DMS 273 treated with DMSO at 0.1 percent for 48 hours (cell line): ENCODE data around the gene TRUB1.
"Not testable (repeated sequence)": the region's sequence is repeated elsewhere in the genome, so short reads cannot be mapped to it uniquely, and the experiment has no call there.

Source experiments
- DNase-seq: peaks from one replicate; lab custom pipeline; 2025; lab: John Stamatoyannopoulos, UW

Gene TRUB1

DNA sequence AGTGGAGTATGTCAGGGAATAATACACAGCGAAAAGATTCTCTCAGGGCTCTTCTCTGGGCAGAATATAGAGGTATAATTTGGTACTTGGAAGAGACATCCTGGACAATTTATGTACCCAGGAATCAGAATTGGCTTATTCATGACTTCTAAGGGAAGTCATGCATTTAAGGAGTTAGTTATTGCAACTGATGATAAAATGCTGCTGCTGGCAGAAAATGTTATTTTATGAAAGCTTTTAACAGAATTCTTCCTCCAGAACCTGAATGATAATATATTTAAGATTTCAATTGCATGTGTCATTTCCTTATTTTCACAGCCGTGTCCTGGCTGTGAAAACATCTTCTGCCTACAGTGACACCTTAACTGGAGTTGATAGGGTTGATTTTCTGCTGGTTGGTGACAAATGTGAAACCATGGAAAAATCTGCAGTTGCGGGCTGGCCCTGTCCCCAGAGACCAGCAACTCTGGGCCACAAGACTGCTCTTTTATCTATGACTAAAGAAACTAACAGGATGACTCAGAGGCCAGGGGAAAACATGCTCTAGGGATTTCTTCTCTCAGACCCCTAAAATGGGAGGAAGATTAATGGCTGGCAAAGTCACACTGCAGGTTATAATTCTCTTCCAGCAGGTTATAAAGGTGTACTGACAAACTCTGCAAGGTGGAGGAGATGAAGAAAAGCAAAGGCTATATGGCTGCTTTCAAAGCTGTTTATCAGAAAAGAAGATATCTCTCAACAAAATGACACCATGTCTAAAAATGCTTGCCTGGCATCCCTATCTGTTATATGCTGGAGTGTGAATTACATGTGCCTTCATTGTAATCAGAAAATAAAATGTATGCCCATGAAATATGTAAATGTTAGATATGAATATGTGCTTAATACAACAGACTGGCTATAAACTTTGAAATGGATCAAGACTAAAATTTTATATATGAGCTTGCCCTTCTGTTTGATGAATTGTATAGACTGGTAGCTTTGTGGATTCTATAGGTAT is 12.1 kb upstream of the TRUB1 start:
- DNase-seq = no peak

DNA sequence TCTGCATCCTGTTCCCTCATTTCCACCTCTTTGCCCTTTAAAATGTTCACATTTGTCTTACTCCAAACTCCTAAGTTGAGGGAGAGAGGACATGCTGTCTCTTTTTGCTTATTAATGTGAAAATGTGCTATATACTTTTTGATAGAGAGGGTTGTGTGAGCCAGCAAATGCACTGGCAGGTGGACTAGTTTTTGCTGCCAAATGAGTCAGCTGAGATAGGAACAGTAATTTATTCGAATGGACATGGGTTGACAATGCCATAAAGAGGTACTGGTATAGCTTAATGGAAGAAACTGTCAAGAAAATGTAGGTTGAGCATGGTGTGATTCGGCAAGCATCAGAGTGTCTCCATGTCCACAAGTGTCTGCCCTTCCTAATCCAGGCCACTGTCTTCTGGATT is 9.2 kb upstream of the TRUB1 start:
- no peak for DNase-seq

DNA sequence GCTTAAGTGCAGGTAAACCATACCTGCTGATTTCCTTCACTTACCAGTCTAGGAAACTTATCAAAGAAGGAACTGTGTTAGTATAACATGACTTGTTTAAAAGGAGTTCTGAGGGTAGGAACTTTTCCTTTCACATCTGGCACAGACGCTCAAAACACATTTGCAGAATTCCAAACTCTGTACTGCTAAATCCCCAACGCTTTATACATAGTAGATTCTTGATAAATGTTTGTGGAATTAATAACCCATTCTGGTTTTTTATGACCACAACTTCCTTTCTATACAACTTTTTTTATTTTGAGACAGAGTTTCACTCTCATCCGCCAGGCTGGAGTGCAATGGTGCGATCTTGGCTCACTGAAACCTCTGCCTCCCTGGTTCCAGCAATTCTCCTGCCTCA is 7.7 kb upstream of the TRUB1 start:
- DNase-seq = no peak

DNA sequence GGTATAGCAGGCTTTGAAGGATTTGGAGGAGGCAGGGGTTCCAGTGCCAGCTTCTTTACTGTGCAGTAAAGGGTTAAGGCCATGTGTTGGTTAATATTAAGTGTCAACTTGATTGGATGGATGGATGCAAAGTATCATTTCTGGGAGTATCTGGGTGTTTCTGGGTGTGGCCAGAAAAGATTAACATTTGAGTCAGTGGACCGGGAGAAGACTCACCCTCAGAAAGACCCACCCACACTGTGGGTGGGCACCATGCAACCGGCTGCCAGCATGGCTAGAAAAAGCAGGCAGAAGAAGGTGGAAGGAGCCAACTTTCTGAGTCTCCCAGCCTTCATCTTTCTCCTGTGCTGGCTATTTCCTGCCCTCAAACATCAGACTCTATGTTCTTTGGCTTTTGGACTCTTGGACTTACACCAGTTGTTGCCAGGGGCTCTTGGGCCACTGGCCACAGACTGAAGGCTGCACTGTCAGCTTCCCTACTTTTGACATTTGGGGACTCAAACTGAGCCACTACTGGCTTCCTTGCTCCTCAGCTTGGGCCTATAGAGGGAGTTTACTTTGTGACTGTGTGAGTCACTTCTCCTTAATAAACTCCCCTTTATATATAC is 6.8 kb upstream of the TRUB1 start:
- no peak for DNase-seq

DNA sequence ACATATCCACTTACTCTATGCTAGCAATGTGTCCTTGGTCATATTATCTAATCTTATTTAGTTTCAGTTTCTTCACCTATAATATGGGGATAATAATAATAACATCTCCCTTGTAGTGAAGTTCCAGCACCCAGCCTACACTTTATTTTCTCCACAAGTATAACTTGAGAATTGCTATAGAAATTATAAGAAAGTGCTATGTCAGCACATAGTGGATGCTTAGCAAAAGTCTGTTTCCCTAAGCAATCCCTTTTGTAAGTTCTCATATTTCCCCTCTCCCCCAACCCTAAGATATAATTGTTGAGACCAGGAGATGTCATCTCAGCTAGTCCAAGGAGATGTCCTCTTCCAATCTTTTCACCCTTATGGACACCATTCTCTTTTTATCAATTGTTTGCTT is 5.8 kb upstream of the TRUB1 start:
- DNase-seq = no peak

DNA sequence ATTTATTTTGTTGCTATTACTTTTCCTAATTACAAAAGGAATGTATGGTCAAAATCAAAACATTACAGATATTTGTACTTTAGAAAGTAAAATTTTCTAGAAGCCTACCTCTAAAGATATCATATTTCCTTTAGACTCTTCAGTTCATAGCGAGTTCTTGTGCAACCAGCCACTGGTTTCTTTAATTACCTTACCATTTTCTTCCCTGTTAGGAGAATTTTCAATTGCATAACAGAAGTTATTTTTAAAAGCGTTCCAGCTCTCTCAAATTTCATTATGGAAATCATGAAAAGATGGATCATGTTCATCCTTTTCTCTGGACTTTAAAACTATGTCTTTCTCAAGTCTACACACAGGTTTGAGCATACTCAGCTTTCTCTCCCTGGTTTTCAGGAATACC is 5.0 kb upstream of the TRUB1 start:
- DNase-seq = no peak

DNA sequence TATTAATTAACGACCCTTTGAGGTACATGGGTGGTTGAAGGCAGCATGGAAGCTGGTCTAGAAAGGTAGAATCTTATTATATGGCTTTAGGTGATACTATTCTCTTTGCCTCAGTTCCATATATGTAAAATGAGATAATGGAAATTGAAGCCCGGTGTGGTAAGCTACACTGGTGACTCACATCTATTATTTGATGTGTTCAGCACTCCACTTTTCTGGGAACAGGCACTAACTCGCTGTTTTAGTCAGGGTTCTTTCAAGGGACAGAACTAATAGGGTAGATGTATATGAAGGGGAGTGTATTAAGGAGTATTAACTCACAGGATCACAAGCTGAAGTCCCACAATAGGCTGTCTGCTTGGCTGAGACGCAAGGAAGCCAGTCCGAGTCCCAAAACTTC is 4.4 kb upstream of the TRUB1 start:
- DNase-seq = no peak

DNA sequence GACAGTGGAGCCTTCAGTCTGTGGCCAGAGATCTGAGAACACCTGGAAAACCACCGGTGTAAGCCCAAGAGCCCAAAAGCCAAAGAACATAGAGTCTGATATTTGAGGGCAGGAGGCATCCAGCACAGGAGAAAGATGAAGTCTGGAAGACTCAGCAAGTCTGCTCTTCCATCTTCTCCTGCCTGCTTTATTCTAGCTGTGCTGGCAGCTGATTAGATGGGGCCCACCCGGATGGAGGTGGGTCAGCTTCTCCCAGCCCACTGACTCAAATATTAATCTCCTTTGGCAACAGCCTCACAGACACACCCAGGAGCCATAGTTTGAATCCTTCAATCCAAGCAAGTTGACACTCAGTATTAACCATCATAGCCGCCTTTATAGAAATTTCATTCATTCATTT is 4.0 kb upstream of the TRUB1 start:
- DNase-seq = not testable (repeated sequence)

DNA sequence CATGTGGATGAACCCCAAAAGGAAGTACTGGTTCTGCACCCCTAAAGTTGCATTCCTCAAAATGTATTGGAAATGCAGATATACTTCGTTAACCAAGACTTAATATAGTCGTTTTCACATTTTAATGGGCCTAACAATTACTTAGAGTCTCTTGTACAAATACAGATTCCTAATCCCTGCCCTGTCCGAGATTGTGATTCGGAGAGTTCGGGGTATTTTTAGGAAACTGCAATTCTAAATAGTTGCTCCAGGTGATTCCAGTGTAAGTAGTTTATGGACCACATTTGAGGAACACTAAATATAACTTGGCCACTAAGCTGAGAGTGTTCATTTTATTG is 830 bp downstream of the TRUB1 start:
- no peak for DNase-seq

DNA sequence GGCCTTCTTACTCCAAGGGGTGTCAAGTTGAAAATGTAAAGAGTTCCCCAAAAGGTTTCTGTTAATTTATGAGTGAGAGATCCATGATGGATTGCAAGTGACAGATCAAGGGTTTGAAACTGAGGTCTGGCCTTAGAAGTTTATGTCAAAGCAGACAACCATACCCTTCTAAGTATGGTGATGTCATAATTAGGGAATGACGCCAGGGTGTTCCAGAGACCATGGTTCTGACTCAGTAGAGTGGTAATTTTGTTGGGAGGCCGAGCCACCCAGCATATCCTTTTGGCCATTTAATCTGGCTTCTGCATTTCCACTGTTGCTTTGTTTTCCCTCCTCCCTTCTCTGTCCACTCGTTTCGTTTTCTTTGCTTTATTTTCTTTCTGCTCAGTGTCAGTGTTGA is 2.7 kb downstream of the TRUB1 start:
- no peak for DNase-seq

DNA sequence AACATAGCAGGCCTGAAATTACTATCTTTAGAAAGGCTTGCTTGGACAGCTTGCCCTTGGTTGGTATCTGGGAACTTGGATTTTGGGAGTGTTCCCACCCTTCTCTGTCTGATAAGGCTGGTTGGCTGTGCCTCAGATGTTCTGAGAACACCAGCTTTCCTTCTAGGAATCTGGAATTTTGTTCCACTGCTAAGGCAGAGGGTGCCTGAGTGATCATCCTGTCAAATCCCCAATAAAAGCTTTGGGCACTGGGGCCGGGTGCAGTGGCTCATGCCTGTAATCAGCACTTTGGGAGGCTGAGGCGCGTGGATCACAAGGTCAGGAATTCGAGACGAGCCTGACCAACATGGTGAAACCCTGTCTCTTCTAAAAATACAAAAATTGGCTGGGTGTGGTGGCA is 5.0 kb downstream of the TRUB1 start:
- DNase-seq = no peak

DNA sequence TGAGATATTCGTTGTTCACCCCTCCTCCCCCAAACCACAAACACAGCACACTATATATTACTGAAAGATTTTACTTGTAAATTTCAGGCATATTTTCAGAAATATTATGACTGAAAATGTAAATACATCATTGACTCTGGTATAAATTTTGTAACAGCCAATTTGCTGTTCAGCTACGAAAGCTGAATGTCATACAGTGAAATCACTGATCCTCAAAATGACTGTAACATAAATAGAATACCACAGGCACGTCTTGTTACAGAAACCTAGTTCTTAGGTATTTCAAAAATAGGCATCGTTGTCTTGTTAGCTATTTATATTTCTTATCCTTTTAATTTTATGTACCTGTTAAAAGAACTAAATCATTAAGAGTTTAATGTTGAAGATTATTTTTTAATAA is 15.1 kb downstream of the TRUB1 start:
- DNase-seq = no peak

DNA sequence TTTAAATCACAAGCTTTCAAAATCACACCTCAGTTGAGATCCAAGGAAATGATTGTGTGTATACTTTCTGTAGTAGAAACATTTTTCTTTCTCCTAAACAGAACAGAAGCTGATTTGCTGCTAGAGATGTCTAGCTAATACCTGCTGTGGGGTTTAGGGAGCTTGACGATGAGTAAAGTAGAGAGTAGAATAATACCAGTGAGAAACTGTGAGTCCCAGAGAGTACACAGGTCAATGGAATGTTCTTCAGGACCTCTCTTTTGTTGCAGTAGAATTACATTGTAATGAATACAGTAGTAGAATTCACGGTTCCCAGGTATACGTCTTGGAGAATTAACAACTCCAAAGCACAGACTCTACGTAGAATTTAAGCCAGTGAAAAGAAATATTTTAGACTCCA is 18.0 kb downstream of the TRUB1 start:
- no peak for DNase-seq

DNA sequence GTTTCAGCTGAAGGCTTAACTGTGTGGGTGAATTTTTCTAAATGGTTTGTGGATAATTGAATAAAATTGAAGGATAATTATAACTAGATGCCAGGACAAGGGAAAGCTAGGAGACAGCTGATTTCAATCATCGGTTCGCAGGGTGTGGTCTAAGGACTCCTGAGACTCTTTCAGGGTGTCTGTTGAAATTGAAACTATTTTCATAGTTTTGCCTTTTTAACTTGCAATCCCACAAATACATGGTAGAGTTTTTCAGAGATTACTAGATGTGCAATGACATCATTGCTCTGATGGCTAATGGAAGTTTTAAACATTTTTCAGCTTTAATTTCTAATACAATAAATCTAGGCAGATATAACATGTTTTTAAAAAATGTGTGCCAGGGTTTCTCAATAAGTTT is 18.5 kb downstream of the TRUB1 start:
- no peak for DNase-seq

DNA sequence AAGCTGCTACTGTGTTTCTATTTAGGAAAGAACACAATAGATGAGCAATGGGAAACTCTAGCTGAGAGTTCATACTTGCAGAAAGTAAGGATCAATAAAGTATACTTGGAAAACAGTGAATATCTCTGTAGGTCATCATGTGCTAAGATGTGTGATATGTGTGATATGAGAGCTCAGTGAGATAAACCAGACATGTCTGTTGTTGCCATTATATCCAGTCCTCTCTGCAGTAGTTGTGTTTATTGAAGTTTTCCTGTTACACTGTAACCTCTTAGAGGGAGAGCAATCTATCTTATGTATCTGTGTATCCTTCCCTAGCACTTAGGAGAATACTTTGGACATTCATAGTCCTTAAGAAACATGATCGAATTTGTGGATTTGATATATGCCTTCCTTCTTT is 19.1 kb downstream of the TRUB1 start:
- no peak for DNase-seq

DNA sequence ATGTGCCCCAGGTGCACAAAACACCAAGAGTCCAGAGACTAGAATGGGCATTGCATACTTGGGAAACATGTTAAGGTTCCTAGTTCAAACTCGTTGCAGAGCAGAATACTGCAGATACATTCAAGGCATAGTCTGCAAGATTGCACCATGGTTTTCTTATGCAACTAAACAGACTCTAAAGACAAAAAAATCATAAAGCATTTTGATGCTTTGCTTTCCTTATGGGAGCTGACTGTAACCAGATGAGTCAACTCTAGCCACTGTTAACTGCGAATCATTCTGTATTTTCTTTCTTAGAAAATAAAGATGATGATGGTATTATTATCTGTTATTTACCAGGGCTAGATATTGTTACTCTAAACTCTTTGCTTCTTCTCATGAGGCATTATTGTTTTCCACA is 19.7 kb downstream of the TRUB1 start:
- no peak for DNase-seq

DNA sequence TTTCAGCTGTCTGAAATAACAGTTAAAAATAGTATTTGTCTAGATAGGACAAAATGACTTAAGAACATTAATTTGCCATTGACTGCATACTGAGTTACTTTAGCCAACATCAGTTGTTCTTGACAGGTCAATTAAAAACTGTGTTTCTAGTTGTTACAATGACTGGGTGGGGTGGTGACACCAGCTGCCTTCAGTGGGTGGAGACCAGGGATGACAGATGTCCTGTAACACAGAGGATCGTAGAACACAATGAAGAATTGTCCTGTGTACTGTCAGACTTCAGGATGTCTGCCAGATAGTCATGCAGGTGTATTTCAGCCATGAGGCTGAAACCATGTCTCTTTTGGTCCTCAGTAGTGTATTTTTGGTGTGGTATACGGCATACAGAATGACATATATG is 24.4 kb downstream of the TRUB1 start:
- no peak for DNase-seq

DNA sequence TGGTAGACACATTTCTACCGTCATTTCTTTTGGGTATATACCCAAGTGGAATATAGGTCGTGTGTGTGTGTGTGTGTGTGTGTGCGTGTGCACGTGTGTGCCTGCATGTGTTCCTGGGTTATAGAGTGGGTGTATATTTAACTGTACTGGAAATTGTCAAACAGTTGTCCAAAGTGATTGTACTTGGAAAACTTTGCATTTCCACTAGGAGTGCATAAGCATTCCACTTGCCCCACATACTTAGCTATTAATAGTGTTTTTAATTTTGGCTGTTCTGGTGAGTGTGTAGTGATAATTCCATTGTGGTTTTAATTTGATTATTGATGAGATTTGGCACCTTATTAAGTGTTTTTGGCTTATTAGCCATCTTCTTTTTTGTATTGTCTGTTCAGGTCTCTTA is 25.9 kb downstream of the TRUB1 start:
- DNase-seq = no peak

DNA sequence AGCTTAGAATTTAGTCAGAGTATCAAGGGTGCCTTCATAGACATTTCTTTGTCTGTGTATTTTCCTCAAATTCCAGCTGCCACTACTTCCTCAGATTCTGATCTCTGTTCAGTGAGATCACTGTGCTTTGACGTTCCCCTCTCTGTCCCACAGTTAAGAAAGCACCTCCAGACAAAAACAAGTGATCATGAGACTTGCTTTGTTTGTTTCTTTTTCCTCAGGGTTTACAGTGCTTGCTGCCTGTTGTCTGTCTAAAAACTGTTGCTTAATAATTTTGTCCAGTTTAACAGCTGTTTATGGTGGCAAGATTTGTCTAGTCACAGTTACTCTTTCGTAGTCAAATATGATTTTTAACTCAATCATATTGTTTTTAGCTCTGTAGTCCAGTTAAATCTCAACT is 29.1 kb downstream of the TRUB1 start:
- DNase-seq = no peak

DNA sequence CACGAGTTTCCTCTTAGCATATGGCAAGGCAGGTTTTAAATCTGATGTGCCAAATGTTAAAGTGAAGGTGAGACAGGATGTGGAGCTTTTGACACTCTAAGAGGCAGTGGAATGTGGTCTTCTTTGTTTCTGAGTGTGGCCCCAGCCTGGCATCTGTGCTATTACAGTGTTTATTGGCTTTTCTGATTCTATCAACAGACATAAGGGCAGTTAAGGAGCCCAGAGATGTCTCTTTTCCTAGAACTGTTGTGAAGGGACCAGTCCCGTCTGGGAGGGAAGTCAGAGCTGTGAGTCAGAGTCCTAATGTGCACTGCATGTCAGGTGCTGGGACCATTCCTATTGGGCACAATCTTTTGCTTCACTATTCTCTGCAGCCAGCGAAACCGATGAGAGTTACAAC is 32.5 kb downstream of the TRUB1 start:
- no peak for DNase-seq

DNA sequence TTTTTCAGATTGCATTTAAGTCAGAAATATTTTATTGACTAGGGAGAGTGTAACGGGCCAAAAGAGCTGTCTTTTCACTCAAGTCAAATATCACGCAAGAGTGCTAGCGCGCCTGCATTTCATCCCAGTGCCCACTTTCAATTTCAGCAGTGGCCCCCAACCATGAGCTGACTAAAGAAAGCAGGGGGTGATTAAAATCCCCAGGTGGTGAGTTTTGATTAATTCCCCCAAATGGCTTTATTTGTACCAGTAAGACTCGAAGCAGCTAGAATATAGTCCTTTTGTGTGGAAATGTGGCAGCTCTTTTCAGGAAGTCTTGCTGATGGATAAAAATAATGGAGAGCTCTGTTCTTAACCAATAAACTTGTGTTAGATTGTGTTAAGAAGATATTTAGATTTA is 35.3 kb downstream of the TRUB1 start:
- no peak for DNase-seq

DNA sequence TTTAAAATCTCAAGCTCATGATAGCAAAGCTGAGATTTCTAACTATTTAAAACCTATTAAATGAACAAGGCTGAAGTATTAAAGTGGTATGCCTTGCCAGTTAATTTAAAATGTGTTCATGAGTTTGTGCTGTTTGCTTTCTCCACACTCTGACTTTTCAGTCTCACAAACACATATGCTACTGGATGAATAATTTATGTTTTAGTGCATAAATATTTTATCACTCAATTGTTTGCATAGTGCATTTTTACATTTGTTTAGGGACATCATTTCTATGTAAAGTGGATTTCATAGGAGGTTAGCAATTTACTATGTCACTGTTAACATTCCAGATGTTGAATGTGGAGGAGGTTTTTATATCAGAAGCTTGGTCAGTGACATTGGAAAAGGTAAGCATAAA is 36.0 kb downstream of the TRUB1 start:
- DNase-seq = no peak

DNA sequence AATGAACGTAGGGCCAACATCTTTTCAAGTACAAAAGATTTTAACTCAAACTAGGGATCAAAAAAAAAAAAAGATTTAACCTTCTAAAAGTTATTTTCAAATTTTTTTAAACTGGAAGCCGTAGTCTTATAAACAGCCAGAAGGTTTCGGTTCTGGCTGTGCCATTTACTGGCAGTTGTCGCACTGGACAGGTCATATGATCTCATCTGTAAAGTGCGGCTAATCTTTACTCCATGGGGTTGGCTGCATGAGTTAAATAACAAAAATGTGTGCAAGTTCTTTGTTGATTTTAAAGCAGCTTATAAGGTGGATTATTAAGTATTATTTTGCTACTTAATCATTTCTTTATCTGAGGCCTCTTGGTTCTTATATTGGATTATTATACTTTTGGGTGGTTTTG is 36.6 kb downstream of the TRUB1 start:
- no peak for DNase-seq

DNA sequence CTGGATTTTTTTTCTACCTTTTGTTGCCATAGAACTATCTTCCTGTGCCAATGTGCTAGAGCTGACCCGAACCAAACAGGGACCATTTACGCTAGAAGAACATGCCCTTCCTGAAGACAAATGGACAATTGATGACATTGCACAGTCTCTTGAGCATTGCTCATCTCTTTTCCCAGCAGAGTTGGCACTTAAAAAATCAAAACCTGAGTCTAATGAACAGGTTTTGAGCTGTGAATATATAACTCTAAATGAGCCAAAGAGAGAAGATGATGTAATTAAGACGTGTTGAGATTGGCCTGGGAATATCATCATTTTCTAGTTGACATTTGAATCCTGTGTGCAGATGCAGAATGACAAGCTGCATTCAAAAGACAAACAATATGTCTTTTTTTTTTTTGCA is 37.1 kb downstream of the TRUB1 start:
- DNase-seq = no peak
